Activated CD4-positive, alpha-beta T cell treated with anti-CD3 and anti-CD28 coated beads for 36 hours (primary cell): Measurements from ENCODE around the gene IPO11. TPM values are rescaled to one million over a fixed set of nuclear protein-coding genes. Genes with fewer than 3 reads are reported as not detected.

ENCODE experiments used
- ATAC-seq: fragments of 200-7000 bp; cut with Tn5 transposase; one replicate; pipeline ENCODE4 v1.10.0; 2021; ENCODE audit warnings: mild to moderate bottlenecking, moderate library complexity
- CTCF ChIA-PET: fragments of 350-600 bp; sonication (Branson Sonifier 250); formaldehyde crosslinking; loops from one replicate; lab custom pipeline; 2021; ENCODE audit warnings: antibody characterized with exemption; lab: Charles Lee
- POLR2A ChIA-PET: fragments of 350-600 bp; sonication (Branson Sonifier 250); formaldehyde crosslinking; loops from one replicate; lab custom pipeline; 2021; ENCODE audit warnings: antibody characterized with exemption, inconsistent platforms; lab: Charles Lee
- DNase-seq: peaks from one replicate; pipeline ENCODE4 v3.0.0-alpha.2; 2020
- H3K27ac Mint-ChIP-seq: one replicate; pipeline ENCODE4 v1.8.0; 2021; ENCODE audit warnings: mixed read lengths
- H3K27me3 Mint-ChIP-seq: one replicate; pipeline ENCODE4 v1.8.0; 2021; ENCODE audit warnings: mixed read lengths
- H3K36me3 Mint-ChIP-seq: one replicate; pipeline ENCODE4 v1.8.0; 2021; ENCODE audit warnings: low read depth, mixed read lengths
- H3K4me1 Mint-ChIP-seq: one replicate; pipeline ENCODE4 v1.8.0; 2021; ENCODE audit warnings: mixed read lengths
- H3K4me3 Mint-ChIP-seq: one replicate; pipeline ENCODE4 v1.8.0; 2021; ENCODE audit warnings: mild to moderate bottlenecking, moderate library complexity, mixed read lengths
- H3K9me3 Mint-ChIP-seq: one replicate; pipeline ENCODE4 v1.8.0; 2021; ENCODE audit warnings: low read depth, mixed read lengths
- intact Hi-C, 2 experiments: fragments of 100-400 bp; cut with DNase I in 1 of 2; cut with micrococcal nuclease in 1 of 2; formaldehyde crosslinking; loops; one replicate each; pipeline versions ENCODE4 v1.14.2 to v1.15.1; 2022 to 2024; cut with DNase I, micrococcal nuclease
- total RNA-seq, 2 experiments: library from RNA; stranded (reverse); gene quantifications; one replicate each; pipeline ENCODE4 v1.2.3, GENCODE V29; 2021

IPO11 gene
- total RNA-seq, 2 experiments from 2014 or later = 57.2 to 69.9 TPM

- H3K4me3 Mint-ChIP-seq = no peak overlapping the region
- DNase-seq (no peak), ATAC-seq (peak; percentile 91)
- H3K27me3 Mint-ChIP-seq = no peaks in the 10 kb centered on the region
- POLR2A ChIA-PET = no interaction called here
- intact Hi-C loops = loop anchor here (2.0 kb wide), 1 partner anchor 31 kb away; no protein-coding TSS in a partner anchor
- H3K9me3 Mint-ChIP-seq = peaks cover 24% of the 10 kb centered on the region
- H3K4me1 Mint-ChIP-seq = peaks cover 24% of the 10 kb centered on the region
- CTCF ChIA-PET = interaction anchor here (0.8 to 1.2 kb wide), 2 partner anchors 9 to 16 kb away, joined by 3 read pairs; partner anchors contain the start of gene LRRC70
- H3K36me3 Mint-ChIP-seq = peaks cover 47% of the 10 kb centered on the region
- H3K27ac Mint-ChIP-seq = no peak overlapping the region
Observed at GRCh38 chr5:62569470-62569869, 156.9 kb downstream of the IPO11 start.

GRCh38 chr5:62572918-62573514 lies 160.5 kb downstream of the IPO11 start:
- Mint-ChIP-seq H3K36me3 (peaks cover 23% of the 10 kb centered on the region), H3K9me3 (peaks cover 4% of the 10 kb centered on the region), H3K4me1 (peaks cover 43% of the 10 kb centered on the region), H3K27me3 (no peaks in the 10 kb centered on the region), H3K27ac (no peak overlapping the region), H3K4me3 (no peak overlapping the region)
- CTCF ChIA-PET = interaction anchor here (0.7 to 1.5 kb wide), 4 partner anchors 11 to 206 kb away, joined by 3 to 4 read pairs (median 3); no protein-coding TSS in a partner anchor
- intact Hi-C loops = no loop called here
- POLR2A ChIA-PET = no interaction called here
- ATAC-seq = no peak
- no peak for DNase-seq

- Mint-ChIP-seq H3K4me1 (peaks cover 37% of the 10 kb centered on the region), H3K36me3 (peaks cover 10% of the 10 kb centered on the region), H3K9me3 (no peaks in the 10 kb centered on the region), H3K4me3 (no peak overlapping the region), H3K27me3 (no peaks in the 10 kb centered on the region), H3K27ac (no peak overlapping the region)
- CTCF ChIA-PET = interaction anchor here (0.7 to 1.5 kb wide), 2 partner anchors 8 to 30 kb away, joined by 3 to 4 read pairs; no protein-coding TSS in a partner anchor
- POLR2A ChIA-PET = no interaction called here
- ATAC-seq (peak; percentile 15), DNase-seq (no peak)
- intact Hi-C loops = no loop called here
Observed at GRCh38 chr5:62574599-62574998, 162.0 kb downstream of the IPO11 start.

GRCh38 chr5:62575066-62575465 lies 162.5 kb downstream of the IPO11 start:
- no peaks in the 10 kb centered on the region for H3K27me3 Mint-ChIP-seq
- ChIA-PET POLR2A (no interaction called here), CTCF (interaction anchor here (0.7 to 1.5 kb wide), 2 partner anchors 7 to 30 kb away, joined by 3 to 4 read pairs; no protein-coding TSS in a partner anchor)
- H3K4me1 Mint-ChIP-seq = peaks cover 35% of the 10 kb centered on the region
- ATAC-seq (no peak), DNase-seq (no peak)
- H3K36me3 Mint-ChIP-seq = peaks cover 10% of the 10 kb centered on the region
- intact Hi-C loops = no loop called here
- H3K27ac Mint-ChIP-seq = no peak overlapping the region
- no peaks in the 10 kb centered on the region for H3K9me3 Mint-ChIP-seq
- H3K4me3 Mint-ChIP-seq = no peak overlapping the region

DNA sequence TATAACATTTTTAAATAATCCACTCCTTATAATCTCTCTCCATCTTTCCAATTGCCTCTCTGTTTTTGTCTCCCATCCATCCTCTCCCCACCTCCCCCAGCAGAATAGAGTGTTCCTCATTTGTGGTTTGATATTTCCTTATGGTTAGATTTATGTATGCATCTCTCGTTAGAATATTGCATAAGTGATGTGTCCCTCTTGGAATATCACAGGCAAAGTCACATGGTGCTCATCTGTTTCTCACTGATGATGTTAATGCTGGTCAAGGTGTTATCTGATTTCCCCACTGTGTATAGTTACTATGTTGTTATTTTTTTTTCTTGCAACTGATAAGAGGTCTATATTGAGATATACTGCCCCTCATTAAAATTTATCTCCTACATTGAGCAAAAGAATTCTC lies 162.9 kb downstream of the IPO11 start:
- ChIA-PET CTCF (no interaction called here), POLR2A (no interaction called here)
- ATAC-seq = no peak
- no peak for DNase-seq
- Mint-ChIP-seq H3K27me3 (no peaks in the 10 kb centered on the region), H3K4me1 (peaks cover 35% of the 10 kb centered on the region), H3K9me3 (no peaks in the 10 kb centered on the region), H3K27ac (no peak overlapping the region), H3K4me3 (no peak overlapping the region), H3K36me3 (peaks cover 10% of the 10 kb centered on the region)
- intact Hi-C loops = no loop called here

DNA sequence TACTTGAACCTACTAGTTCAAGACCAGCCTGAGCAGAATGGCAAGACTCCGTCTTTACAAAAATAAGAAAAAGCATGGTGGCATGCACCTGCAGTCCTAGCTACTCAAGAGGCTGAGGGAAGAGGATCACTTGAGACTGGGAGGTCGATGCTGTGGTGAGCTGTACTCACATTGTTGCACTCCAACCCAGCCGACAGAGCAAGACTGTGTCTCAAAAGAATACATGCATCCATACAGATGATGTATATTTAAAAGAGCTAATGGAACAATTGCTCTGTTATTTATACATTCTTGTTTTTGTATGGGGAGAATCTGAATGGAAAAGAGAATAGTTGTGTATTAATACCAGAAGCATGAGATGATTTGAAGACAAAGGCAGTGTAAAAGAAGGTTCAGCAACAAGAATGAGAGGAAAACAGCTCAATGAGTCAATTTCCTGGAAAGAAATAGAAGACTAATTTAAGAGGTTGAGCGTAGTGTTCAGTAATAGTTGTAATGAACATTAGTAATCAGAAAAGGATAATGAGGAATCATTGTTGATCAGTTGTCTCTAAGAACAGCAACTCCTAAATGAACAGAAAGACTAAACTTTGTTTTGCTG lies 164.1 kb downstream of the IPO11 start:
- H3K27me3 Mint-ChIP-seq = no peaks in the 10 kb centered on the region
- peak overlapping the region; percentile 28 for H3K27ac Mint-ChIP-seq
- ATAC-seq = peak; percentile 56
- no peak for DNase-seq
- POLR2A ChIA-PET = no interaction called here
- CTCF ChIA-PET = no interaction called here
- H3K9me3 Mint-ChIP-seq = no peaks in the 10 kb centered on the region
- no peak overlapping the region for H3K4me3 Mint-ChIP-seq
- intact Hi-C loops = no loop called here
- peaks cover 43% of the 10 kb centered on the region for H3K4me1 Mint-ChIP-seq
- H3K36me3 Mint-ChIP-seq = peaks cover 16% of the 10 kb centered on the region

DNA sequence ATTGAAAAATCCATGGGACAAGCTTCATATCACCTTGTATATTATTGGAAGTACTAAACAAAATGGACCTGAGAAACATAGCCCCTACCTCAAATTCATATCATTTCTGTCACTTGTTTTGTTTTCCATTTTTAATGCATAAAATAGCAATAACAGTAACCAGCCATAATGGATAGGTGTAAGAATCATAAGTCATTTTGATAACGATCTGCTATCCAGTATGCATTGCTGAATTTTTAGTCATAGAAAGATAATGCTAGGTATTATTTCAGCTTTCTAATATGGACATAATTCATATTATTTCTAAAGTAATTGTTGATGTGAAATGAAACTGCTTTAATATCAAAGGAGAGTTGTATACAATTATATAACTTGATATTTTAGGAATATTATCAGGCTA lies 164.9 kb downstream of the IPO11 start:
- Mint-ChIP-seq H3K36me3 (peaks cover 17% of the 10 kb centered on the region), H3K27me3 (no peaks in the 10 kb centered on the region), H3K27ac (no peak overlapping the region), H3K4me3 (no peak overlapping the region), H3K9me3 (no peaks in the 10 kb centered on the region), H3K4me1 (peaks cover 51% of the 10 kb centered on the region)
- DNase-seq = no peak
- POLR2A ChIA-PET = no interaction called here
- no peak for ATAC-seq
- CTCF ChIA-PET = interaction anchor here (0.5 to 1.3 kb wide), 2 partner anchors 27 to 136 kb away, joined by 3 to 5 read pairs; no protein-coding TSS in a partner anchor
- intact Hi-C loops = no loop called here

DNA sequence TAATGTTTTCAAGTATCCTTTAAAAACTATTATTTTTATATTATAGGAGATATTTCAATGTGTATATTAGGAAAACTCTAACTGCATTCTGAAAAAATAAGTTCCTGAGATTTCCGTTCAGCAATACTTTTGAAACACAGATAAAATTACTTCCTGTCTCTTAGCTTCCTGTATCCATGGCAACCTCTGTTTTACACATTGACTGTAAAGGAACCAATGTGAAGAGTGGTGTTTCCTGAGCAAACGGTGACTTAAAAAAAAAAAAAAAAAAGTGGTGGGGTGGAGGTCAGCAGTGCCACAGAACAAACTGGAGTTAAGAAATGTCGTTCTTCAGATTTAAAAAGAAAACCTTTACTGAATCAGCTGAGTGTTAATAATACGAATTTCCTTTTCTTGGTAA lies 166.0 kb downstream of the IPO11 start, which contains the start of gene LRRC70:
Gene LRRC70, plus strand, starts transcription at position 280 of the 400 bp plus-strand sequence. CDS start 620 bp downstream, outside the sequence.
- POLR2A ChIA-PET = interaction anchor here (0.7 kb wide), 1 partner anchor 28 kb away, joined by 4 read pairs; no protein-coding TSS in a partner anchor
- peak within 1 kb of the TSS; percentile 35 for H3K27ac Mint-ChIP-seq
- peak within 1 kb of the TSS; percentile 24 for H3K4me3 Mint-ChIP-seq
- no peaks in the 10 kb centered on the region for H3K27me3 Mint-ChIP-seq
- DNase-seq (no peak), ATAC-seq (peak; percentile 88)
- no peaks in the 10 kb centered on the region for H3K9me3 Mint-ChIP-seq
- intact Hi-C loops = no loop called here
- CTCF ChIA-PET = interaction anchor here (0.6 to 1.4 kb wide), 6 partner anchors 10 to 287 kb away, joined by 3 to 5 read pairs (median 3); no protein-coding TSS in a partner anchor
- peaks cover 17% of the 10 kb centered on the region for H3K36me3 Mint-ChIP-seq
- H3K4me1 Mint-ChIP-seq = peaks cover 52% of the 10 kb centered on the region

GRCh38 chr5:62579761-62580160 lies 167.2 kb downstream of the IPO11 start:
- Mint-ChIP-seq H3K4me1 (peaks cover 46% of the 10 kb centered on the region), H3K27ac (no peak overlapping the region), H3K27me3 (no peaks in the 10 kb centered on the region), H3K9me3 (no peaks in the 10 kb centered on the region), H3K36me3 (peaks cover 19% of the 10 kb centered on the region), H3K4me3 (no peak overlapping the region)
- ATAC-seq (no peak), DNase-seq (no peak)
- intact Hi-C loops = no loop called here
- CTCF ChIA-PET = no interaction called here
- POLR2A ChIA-PET = no interaction called here

DNA sequence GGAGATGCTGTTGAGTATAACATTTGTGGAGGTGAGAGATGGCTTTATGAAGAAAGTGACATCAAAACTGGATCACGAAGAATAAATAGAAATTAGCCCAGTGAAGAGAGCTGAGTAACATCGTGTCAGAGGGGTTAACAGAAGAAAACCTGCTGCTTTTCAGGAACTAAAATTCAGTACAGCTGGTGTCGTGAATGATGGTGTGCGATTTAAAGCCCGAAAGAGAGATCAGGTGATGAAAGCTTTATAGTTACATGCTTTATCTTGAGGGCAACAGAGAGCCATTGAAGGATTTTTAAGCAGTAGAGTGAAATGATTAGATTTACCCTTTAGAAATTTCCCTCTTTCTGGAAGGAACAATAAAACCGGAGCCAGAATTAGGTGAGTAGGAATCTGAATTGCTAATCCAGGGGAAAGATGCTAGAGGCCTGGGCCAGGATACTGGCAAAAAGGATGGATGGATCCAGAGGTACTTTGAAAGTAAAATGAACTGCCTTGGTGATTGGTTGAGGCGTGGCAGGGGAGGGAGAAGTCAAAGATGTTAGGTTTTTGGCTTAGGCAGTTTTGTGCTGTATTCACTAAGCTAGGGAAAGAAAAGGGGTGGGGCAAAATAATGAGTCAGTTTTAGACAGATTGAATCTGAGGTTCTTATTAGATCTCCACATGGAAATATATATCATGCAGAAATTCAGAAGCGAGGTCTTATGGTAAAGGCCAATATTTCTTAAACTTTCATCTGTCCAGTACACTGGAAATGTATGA lies 169.5 kb downstream of the IPO11 start:
- H3K4me1 Mint-ChIP-seq = peaks cover 48% of the 10 kb centered on the region
- POLR2A ChIA-PET = no interaction called here
- no peak overlapping the region for H3K4me3 Mint-ChIP-seq
- CTCF ChIA-PET = interaction anchor here (1.1 to 1.4 kb wide), 3 partner anchors 7 to 25 kb away, joined by 3 to 4 read pairs (median 4); no protein-coding TSS in a partner anchor
- intact Hi-C loops = no loop called here
- ATAC-seq = peak; percentile 54
- H3K9me3 Mint-ChIP-seq = no peaks in the 10 kb centered on the region
- no peaks in the 10 kb centered on the region for H3K27me3 Mint-ChIP-seq
- H3K36me3 Mint-ChIP-seq = peaks cover 14% of the 10 kb centered on the region
- no peak overlapping the region for H3K27ac Mint-ChIP-seq
- DNase-seq = no peak

DNA sequence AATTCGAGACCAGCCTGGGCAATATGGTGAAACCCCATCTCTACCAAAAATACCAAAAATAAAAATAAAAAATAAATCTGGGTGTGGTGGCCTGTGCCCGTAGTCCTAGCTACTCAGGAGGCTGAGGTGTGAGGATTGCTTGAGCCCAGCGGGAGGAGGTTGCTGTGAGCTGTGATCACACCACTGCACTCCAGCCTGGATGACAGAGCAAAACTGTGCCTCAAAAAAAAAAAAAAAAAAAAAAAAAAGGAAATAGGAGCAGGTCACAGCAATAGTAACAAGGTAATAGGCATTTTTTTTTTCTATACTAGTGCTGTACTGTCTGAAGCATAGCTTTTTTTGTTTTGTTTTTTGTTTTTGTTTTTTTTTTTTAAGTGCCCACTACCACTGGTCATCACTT lies 171.8 kb downstream of the IPO11 start:
- POLR2A ChIA-PET = no interaction called here
- ATAC-seq = no peak

More for the DNA sequence above, 171.8 kb downstream of the IPO11 start:
- no peak for DNase-seq
- Mint-ChIP-seq H3K36me3 (peaks cover 26% of the 10 kb centered on the region), H3K4me1 (peaks cover 38% of the 10 kb centered on the region), H3K4me3 (no peak overlapping the region), H3K27ac (no peak overlapping the region), H3K27me3 (no peaks in the 10 kb centered on the region), H3K9me3 (no peaks in the 10 kb centered on the region)
- CTCF ChIA-PET = interaction anchor here (1.7 kb wide), 1 partner anchor 11 kb away, joined by 4 read pairs; no protein-coding TSS in a partner anchor
- intact Hi-C loops = no loop called here
